ENCODE measurements around the gene LRRFIP1. TPM values are rescaled to one million over a fixed set of nuclear protein-coding genes. Genes with fewer than 3 reads are reported as not detected.

The LRRFIP1 gene
- total RNA-seq, 3 donors from 2014 or later (not counting 1 experiment from before 2014, with no cell fraction given), result 163 to 207 (median 188) TPM

- 95% methylated on average over 7 of the region's 7 CpGs for WGBS (ENCODE audit: insufficient coverage)
- intact Hi-C loops (cut with micrococcal nuclease), result no loop called here
Observed at GRCh38 chr2:237650455-237650850, 23.1 kb downstream of the LRRFIP1 start.

GRCh38 chr2:237651761-237652160 lies 24.4 kb downstream of the LRRFIP1 start:
- Histone ChIP-seq H3K27ac (ENCODE audit: low read length) (no peak overlapping the region), H3K36me3 (ENCODE audit: control insufficient read depth, insufficient read depth, low read length) (no peaks in the 10 kb centered on the region), H3K9me3 (ENCODE audit: control insufficient read depth, insufficient read depth, low read length) (peaks cover 2% of the 10 kb centered on the region), H3K27me3 (ENCODE audit: control insufficient read depth, insufficient read depth, low read length) (no peaks in the 10 kb centered on the region), H3K4me3 (ENCODE audit: low read length) (no peak overlapping the region), H3K4me1 (ENCODE audit: control insufficient read depth, insufficient read depth, low read length) (no peaks in the 10 kb centered on the region)
- intact Hi-C loops (cut with micrococcal nuclease), result no loop called here
- H3K4me3 Mint-ChIP-seq, result no peak overlapping the region
- H3K4me1 Mint-ChIP-seq, result peaks cover 7 to 10% of the 10 kb centered on the region in 2 donors
- H3K36me3 Mint-ChIP-seq, result no peaks in the 10 kb centered on the region
- H3K27me3 Mint-ChIP-seq (ENCODE audit: low read depth in 2 of 2), result peaks cover 0 to 11% of the 10 kb centered on the region in 2 donors
- ATAC-seq (no peak), DNase-seq (no peak)
- no peak overlapping the region for H3K27ac Mint-ChIP-seq
- H3K9me3 Mint-ChIP-seq, result no peaks in the 10 kb centered on the region
- no peak for TF ChIP-seq CTCF (IDR thresholded peaks at IDR 0.05)
- 93% methylated on average over 10 of the region's 10 CpGs for WGBS (ENCODE audit: insufficient coverage)

More at GRCh38 chr2:237650455-237650850, 23.1 kb downstream of the LRRFIP1 start:
- DNase-seq, result no peak
- H3K4me3 ChIP-seq (ENCODE audit: low read length), result no peak overlapping the region
- TF ChIP-seq CTCF (IDR thresholded peaks at IDR 0.05), result no peak
- H3K36me3 ChIP-seq (ENCODE audit: control insufficient read depth, insufficient read depth, low read length), result no peaks in the 10 kb centered on the region
- no peak overlapping the region for H3K27ac ChIP-seq (ENCODE audit: low read length)
- Mint-ChIP-seq H3K4me1 (peaks cover 2 to 5% of the 10 kb centered on the region in 2 donors), H3K27me3 (ENCODE audit: low read depth in 2 of 2) (peaks cover 0 to 12% of the 10 kb centered on the region in 2 donors), H3K36me3 (no peaks in the 10 kb centered on the region), H3K9me3 (no peaks in the 10 kb centered on the region), H3K27ac (no peak overlapping the region), H3K4me3 (no peak overlapping the region)
- ATAC-seq, result no peak
- no peaks in the 10 kb centered on the region for H3K4me1 ChIP-seq (ENCODE audit: control insufficient read depth, insufficient read depth, low read length)
- no peaks in the 10 kb centered on the region for H3K27me3 ChIP-seq (ENCODE audit: control insufficient read depth, insufficient read depth, low read length)
- H3K9me3 ChIP-seq (ENCODE audit: control insufficient read depth, insufficient read depth, low read length), result peaks cover 2% of the 10 kb centered on the region

- Histone ChIP-seq H3K27ac (ENCODE audit: low read length) (no peak overlapping the region), H3K4me3 (ENCODE audit: low read length) (no peak overlapping the region), H3K4me1 (ENCODE audit: control insufficient read depth, insufficient read depth, low read length) (no peaks in the 10 kb centered on the region), H3K9me3 (ENCODE audit: control insufficient read depth, insufficient read depth, low read length) (peaks cover 2% of the 10 kb centered on the region), H3K36me3 (ENCODE audit: control insufficient read depth, insufficient read depth, low read length) (no peaks in the 10 kb centered on the region), H3K27me3 (ENCODE audit: control insufficient read depth, insufficient read depth, low read length) (no peaks in the 10 kb centered on the region)
- no peak overlapping the region for H3K27ac Mint-ChIP-seq
- H3K4me3 Mint-ChIP-seq, result no peak overlapping the region
- intact Hi-C loops (cut with micrococcal nuclease), result no loop called here
- H3K27me3 Mint-ChIP-seq (ENCODE audit: low read depth in 2 of 2), result peaks cover 0 to 14% of the 10 kb centered on the region in 2 donors
- DNase-seq (no peak), ATAC-seq (no peak)
- 96% methylated on average over 3 of the region's 3 CpGs for WGBS (ENCODE audit: insufficient coverage)
- no peaks in the 10 kb centered on the region for H3K9me3 Mint-ChIP-seq
- H3K4me1 Mint-ChIP-seq, result peaks cover 7 to 10% of the 10 kb centered on the region in 2 donors
- no peak for TF ChIP-seq CTCF (IDR thresholded peaks at IDR 0.05)
- H3K36me3 Mint-ChIP-seq, result no peaks in the 10 kb centered on the region
Observed at GRCh38 chr2:237652181-237652580, 24.8 kb downstream of the LRRFIP1 start.

GRCh38 chr2:237652854-237653253 lies 25.5 kb downstream of the LRRFIP1 start:
- Mint-ChIP-seq H3K27ac (no peak overlapping the region), H3K4me3 (no peak overlapping the region), H3K9me3 (no peaks in the 10 kb centered on the region), H3K27me3 (ENCODE audit: low read depth in 2 of 2) (peaks cover 0 to 14% of the 10 kb centered on the region in 2 donors), H3K4me1 (peaks cover 7 to 10% of the 10 kb centered on the region in 2 donors), H3K36me3 (no peaks in the 10 kb centered on the region)
- TF ChIP-seq CTCF (IDR thresholded peaks at IDR 0.05), result no peak
- no peak overlapping the region for H3K27ac ChIP-seq (ENCODE audit: low read length)
- H3K4me1 ChIP-seq (ENCODE audit: control insufficient read depth, insufficient read depth, low read length), result no peaks in the 10 kb centered on the region
- 73% methylated on average over 1 of the region's 2 CpGs for WGBS (ENCODE audit: insufficient coverage)
- no peaks in the 10 kb centered on the region for H3K36me3 ChIP-seq (ENCODE audit: control insufficient read depth, insufficient read depth, low read length)
- H3K27me3 ChIP-seq (ENCODE audit: control insufficient read depth, insufficient read depth, low read length), result no peaks in the 10 kb centered on the region
- H3K4me3 ChIP-seq (ENCODE audit: low read length), result no peak overlapping the region
- DNase-seq (no peak), ATAC-seq (no peak)
- intact Hi-C loops (cut with micrococcal nuclease), result no loop called here
- H3K9me3 ChIP-seq (ENCODE audit: control insufficient read depth, insufficient read depth, low read length), result peaks cover 2% of the 10 kb centered on the region
